Dedifferentiated amniotic fluid mesenchymal stem cell (primary cell): Measurements from ENCODE around the gene KCNK10.
"Not testable (repeated sequence)": the region's sequence is repeated elsewhere in the genome, so short reads cannot be mapped to it uniquely, and the experiment has no call there.

Experiments used
- DNase-seq: peaks from one replicate; pipeline ENCODE4 v3.0.0-alpha.2; 2016; ENCODE audit errors: extremely low spot score

KCNK10 gene

DNA sequence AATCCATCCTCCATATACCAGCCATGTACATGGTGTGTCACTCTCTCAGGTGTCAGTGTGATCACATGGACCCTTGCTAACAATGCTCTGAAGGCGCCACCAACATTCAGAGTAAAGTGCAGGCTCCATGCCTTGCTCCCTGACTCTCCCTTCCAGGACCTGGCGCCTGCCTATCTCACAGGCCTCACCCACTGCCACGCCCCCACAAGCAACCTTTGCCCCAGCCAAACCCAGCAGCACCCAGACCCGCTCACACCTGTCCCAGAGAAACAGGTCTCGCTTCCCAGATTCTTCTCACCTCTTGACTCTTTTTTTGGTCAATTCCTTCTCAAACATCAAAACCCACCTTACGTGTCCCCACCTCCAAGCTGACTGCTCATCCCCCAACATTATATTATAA, 52.3 kb downstream of the KCNK10 start:
- no peak for DNase-seq

DNA sequence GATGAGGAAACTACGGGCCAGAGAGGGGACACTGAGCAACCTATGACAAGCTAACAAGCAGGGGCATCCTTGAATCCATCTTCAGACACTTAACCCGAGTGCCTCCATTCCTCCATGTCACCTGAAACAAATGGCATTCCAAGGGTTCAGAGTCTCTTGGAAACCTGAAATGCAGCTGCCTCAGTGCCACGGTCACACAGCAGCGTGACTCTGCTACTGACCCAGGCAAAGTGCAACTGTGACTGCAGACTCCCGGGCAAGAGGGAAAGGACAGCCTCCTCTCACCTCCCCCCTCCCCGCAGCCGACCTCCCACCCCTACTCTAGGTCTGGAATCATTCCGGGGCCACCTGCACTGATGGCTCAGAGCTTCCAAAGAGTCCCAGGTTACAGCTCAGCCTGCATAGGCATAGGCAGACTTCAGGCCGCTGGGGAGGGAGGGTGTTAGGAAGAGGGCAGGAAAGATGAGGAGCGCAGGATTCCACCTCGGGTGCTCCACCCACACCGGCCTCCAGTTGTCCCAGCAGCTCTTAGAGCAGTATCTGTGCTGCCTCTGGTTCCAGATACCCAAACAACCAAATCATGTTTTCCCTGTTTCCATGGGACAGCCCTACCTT, 53.2 kb downstream of the KCNK10 start:
- DNase-seq: no peak

DNA sequence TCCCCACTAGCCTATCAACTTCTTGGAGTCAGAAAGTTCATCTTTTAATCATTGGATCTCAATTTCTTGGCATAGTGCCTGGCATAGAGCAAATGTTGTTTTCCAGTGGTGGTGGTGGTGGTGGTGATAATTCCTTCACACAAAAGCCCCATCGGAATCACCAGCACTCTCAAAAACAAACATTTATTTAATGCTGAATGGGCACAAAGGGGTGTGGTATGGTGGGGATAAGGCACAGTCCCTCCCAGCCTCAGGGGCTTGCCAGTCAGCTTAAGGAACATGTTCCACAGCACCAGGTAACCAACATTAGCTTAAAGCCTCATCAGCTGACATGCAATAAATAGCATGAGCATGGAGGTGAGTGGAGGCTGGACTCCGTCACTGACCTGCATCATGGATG, 56.6 kb downstream of the KCNK10 start:
- no peak for DNase-seq

DNA sequence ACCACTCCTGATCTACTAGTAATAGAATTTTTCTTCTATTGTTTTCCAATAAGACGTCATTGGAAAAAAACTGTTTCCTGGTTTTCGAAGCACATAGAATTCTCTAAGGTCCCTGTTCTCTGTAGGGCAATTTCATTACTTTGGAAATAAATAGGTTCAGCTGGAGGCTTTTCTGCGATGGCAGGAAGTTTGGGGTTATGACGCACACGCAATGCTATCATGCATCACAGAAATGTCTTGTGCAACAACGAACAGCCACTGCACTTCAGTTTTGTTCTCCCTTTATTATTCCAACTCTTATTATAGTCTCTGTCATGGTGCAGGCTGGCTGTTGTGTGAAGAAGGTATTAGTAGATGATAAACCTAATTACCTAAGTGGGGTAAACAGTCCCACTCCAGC, 59.0 kb downstream of the KCNK10 start:
- no peak for DNase-seq

DNA sequence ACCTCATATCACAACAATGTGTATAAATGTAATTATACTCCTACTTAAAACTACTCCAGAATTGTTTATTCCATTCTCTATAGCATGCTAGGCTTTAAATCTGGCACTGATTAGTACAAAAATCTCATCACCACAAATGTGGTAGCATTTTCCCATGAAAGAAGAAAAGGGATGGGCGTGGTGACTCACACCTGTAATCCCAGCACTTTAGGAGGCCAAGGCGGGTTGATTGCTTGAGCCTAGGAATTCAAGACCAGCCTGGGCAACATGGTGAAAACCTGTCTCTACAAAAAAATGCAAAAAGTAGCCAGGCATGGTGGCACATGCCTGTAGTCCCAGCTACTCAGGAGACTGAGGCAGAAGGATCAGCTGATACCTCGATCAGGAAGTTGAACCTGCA, 61.8 kb downstream of the KCNK10 start:
- DNase-seq: not testable (repeated sequence)

DNA sequence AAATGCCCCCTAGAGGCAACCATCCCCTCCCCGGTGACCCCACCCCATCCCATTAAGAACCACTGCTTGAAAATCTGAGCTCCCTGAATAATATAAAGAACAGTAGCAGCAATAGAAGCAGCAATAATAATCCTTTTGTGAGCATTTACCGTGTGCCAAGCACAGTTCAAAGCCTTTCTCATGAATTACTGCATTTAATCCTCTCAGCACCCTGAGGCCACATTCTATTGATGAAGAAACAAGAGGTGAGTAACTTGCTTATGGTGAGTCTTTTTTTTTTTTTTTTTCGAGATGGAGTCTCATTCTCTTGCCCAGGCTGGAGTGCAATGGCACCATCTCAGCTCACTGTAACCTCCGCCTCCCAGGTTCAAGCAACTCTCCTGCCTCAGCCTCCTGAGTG, 65.0 kb downstream of the KCNK10 start:
- DNase-seq: no peak

DNA sequence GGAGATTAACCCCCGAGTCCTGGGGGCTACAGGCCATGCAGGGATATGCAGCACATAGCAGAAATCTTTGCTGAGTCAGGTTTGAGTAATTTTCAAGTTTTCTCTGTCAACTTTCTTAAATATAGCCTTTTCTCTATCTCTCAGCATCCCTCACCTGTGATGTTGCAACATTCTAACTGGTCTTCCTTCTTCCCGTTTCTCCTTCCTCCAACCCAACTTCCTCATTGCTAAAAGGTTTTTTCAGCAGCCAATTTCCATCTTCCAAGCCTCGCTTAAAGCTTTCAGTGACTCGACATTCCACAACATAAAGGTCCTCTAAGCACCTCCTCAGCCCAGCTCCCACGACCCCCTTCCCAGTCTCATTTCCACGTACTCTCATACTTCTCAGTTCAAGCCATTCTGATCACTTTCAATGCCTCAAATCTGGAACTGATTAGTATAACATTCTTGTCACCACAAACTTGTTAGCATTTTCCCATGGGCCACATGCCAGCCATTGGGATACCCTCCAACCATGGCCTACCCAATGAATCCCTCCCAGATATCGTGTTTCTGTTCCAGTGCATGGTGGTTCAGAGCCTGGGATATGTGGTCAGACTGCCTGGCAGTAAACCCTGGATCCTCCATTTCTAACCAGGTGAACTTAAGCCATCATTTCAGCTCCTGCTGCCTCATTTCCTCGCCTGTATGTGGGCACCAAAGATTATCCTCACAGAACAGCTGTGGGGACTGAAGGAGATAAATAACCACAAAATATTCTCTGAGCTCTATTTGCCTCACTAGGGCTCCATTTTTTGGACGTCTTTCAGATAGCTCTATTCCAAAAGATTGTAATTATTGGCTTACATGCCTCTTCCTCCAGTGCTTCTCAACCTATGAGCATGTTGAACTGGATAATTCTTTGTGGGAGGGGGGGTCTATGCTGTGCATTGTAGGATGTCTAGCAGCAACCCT, 65.8 kb downstream of the KCNK10 start:
- no peak for DNase-seq

DNA sequence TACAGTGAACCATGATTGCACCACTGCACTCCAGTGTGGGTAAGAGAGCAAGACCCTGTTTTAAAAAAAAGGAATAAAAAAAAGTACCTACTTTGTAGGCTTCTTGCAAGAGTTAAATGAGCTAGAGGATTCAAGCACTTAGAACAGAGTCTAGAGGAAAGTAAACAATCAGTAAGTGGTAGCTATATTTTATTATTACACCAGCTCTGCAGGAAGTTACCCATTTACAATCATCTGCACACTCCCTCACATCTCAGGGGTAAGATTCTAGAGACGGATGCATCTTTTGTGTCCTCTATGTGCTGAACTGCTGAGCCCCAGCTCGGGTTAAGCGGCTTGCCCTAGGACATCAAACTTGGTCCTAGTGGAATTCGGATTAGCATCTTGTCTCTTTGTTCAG, 67.3 kb downstream of the KCNK10 start:
- no peak for DNase-seq

DNA sequence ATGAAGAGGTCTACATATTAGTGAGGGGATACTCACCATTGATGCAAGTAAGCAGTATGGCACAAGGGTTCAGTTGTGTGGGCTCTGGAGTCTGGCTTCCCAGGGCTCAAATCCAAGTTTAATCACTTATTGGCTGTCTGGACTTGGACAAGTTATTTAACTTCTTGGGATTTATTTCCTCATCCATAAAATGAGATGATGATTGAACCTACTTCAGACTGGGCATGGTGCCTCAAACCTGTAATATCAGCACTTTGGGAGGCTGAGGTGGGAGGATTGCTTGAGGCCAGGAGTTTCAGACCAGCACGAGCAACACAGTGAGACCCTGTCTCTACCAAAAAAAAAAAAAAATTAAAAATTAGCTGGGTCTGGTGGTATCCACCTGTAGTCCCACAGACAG, 67.9 kb downstream of the KCNK10 start:
- DNase-seq: no peak

DNA sequence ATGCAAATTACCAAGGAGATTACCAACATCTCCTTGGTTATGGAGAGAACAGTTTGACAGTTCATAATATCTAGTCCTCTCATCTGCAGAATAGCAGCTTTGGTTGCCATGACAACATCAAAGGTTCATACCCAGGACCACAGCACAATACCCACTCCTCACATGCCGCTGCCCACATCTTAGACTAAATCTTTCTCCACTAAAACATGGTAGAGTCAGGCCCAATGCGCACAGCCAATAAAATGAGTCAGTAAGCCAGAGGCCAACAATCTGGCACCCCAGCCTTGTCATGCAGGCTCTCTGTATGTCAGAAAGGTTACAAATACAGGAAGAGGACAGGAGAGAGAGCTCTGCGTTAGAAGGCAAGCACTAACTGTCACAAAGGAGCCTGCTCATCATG, 70.6 kb downstream of the KCNK10 start:
- no peak for DNase-seq

DNA sequence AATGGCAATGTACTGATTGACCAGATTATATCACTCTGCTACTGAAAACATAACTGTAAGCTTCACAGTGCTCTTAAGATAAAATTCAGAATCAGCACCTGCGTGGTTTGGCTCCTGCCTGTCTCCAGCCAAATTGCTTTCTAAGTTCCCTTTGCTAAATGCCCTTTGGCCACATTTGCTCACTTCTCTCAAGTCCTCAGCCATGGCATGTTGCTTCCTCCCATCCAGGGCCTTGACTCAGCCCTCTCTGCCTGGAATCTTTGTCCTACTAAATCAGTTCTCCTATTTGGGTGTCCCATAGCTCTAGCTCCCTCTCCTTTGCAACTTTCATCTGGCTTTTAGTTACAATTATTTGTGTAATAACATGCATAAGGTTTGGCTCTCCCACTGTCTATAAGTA, 71.4 kb downstream of the KCNK10 start:
- no peak for DNase-seq

DNA sequence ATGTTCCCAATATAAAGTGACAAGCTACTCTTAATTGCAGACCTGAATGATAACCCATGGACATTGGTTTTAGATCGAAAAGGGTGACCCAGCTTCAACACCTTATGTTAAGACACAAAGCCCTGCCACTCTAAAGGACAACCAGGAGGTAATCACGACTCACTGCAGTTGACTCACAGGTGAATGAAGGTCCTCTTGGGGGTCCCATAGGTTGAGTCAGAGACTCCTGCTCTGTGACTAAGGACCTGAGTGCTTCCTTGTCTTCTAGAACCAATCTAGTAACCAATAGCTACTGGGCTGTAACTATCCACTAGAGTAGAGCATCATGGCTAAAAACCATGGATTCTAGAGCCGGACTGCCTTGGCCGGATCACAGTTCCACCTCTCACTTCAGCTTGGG, 73.8 kb downstream of the KCNK10 start:
- DNase-seq: no peak

DNA sequence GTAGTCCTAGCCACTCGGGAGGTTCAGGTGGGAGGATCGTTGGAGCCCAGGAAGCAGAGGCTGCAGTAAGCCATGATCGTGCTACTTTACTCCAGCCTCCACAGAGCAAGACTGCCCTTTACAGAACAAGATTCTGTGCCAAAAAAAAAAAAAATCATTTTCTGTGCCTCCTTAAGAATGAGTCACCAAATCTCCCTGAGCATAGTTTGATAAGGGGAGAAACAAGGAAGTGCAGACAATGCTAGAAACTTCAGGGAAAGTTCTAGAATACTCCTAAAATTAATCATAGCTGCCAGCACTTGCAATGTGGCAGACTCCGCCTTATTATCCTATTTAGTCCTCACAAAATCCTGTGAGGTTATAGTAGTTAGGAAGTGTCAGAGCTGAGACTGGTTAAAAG, 74.5 kb downstream of the KCNK10 start:
- no peak for DNase-seq

DNA sequence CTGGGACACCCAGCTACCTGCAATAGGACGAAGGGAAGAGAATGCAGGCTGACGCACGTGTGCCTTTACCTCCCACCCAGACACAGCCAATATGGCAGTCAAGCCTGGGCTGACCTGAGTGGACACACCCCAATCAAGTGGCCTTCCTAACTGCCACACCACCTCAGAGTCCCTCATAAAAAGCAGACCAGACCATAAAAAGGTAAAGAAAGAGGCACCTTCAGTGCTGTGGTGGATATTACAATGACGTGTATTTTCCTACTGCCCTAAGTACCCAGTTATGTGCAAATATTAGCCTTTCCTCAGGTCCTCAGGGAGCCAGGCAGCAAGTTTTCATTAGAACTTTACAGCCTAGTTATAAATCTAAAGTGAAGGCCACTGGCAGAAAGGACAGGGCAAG, 75.8 kb downstream of the KCNK10 start:
- DNase-seq: no peak

DNA sequence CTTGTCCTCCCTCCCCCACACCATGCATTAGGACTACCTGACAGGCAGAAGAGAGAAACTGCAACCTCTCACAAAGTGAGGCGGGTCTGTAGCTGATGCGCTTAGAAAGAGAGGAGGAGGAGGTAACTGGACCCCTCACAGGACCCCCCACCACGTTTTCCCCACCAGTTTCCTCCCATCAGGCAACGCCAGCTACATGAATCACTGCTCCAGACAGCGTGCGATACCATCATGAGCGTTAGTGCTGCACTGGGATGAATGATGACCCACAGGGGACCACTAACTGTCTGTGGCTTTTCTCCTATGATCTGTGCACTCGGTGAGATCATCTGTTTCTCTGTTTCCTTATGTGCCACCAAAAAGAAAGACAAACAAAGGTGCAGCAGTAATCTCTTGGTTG, 77.7 kb downstream of the KCNK10 start:
- no peak for DNase-seq

DNA sequence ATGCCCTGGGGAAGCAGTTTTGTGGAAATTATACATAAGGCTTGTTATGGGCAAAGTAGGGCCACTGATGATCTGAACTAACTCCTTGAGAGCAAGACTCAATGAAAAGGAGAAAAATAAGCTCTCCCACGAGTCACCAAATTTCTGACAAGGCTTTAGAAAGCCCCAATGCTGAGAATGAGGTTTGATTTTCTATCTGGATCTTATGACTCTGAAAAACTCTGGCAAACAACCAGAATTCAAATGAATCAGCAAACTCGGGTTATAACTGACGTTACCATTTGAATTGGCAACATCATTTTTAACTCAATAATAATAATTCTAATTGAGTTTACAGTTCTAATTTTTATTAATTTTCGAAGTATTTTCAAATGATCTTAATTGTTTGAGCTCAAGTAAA, 79.1 kb downstream of the KCNK10 start:
- DNase-seq: no peak

DNA sequence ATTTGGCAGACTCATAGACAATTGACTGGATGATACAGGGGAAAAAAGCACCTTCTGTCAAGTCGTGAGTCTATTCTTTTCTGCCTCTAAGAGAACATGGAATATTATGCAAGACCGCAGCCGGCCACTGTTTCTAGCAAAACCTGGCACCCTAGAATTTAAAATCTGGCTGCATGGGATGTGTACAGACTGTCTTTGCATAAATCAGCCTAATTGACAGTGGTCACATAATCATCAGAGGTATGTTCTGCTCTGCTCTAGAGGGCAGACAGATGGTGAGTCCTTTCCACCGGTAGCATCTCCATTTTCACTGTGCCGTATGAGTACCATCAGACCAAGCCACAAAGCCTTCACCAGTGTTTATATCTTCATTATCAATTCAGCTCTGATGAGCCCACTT, 80.6 kb downstream of the KCNK10 start:
- no peak for DNase-seq

DNA sequence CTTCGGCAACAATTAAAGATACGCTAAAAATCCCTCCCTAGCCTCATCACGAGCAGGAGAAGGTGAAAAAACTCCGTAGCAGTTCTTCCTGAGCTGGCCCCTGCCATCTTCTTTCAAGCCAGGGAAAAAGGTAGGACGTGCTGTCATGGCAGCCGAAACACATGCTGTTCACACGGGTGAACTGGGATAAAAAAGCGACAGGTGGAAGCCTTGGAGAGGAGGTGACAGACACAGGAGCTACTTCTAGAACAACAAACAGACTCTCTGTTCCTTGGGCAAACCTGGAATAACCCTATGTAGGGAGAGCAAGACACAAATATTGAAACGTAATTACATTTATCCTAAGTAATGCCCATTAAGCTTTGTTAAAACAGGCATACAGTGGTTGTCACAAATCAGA, 81.3 kb downstream of the KCNK10 start:
- no peak for DNase-seq

DNA sequence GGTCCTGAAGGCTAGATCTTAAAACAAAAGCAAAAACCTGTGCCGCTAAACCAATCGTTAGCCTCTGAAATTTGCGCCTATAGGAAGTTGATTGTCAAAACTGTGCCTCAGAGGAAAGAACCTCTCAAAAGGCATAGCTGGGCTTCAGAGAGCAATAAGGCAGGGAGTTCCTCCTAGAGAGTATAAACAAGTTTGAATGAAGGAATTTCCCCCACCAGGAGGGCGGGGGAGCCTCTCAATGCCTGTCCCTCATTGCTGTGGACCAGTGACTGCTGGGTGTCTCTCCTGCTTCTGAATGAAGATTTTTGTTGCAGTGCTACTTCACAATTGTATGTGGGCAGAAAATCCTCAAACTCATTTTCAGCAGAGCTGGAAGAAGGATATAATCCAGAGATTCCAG, 88.6 kb downstream of the KCNK10 start:
- DNase-seq: no peak

DNA sequence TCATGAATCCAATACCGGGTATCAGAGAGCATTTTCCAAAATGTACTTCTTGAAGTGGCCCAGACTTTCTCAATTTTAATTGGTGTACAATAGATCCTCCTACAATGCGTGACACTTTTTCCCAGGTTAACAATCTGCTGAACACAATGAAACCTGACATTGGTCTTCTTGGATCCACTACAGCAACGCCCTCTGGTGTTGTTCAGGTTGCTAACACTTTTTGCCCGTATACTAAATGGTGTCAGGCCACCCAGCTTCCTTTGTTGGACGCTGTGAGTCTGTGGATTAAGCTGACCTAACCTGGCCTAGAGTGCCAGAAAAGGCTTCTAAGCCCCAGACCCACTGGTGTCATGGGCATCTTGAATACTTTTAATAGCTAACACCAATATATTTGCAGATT, 89.2 kb downstream of the KCNK10 start:
- DNase-seq: no peak

DNA sequence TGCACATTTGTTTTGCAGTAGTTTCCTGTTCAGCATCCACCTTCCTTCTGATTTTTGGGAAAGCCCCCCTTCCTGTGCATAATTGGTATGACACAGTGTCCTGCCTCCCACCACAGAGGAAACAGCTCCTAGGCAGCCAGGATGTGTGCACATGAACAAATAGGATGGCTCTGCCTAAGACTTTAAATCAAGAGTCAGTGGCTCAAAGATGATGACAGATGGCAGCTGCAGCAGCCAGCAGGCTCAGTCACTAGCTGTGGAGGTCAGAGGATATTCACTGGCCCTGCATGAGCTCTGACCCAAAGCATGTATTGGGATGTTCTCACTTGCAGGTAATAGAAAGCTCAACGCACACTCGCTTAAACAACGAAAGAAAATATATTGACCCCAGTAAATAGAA, 90.3 kb downstream of the KCNK10 start:
- DNase-seq: no peak

DNA sequence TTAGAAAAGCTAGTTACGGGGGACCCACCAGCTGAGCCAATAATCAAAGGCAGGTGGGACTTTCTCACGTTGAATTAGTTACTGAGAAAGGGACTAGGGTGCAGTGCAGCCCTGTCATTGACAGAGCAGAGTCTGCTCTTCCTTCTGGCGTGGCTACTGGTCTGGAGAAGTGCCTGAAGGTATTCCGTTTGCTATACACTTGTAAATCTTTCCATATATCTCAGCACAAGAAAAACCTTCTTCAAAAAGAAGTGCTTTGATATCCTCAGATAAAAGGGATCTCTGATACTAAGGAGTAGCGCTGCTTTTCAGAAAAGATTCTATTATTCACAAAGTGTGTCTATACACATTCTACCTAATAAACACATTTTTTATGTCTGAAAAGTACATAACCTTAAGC, 91.5 kb downstream of the KCNK10 start:
- DNase-seq: no peak

DNA sequence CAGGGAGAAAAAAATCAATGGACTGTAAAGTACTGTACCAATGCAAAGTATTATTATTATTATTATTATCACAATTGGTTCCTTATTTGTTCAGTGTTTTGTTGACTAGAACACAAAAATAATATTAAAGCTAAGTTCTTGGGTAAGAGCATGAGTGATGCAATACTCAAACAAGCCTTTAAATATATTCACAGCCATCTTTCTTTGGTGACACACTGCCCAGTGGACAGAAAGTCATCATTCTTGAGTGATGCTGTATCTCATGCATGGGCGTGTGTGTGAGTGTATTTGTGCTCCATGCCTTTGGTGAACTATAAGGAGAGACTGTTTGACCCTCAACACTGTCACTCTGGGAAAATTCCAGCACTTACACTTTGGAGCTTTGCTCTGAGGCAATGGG, 93.6 kb downstream of the KCNK10 start:
- no peak for DNase-seq
